Neural progenitor cell (in vitro differentiated cells): ENCODE results near the gene AHCY. TPM values are rescaled to one million over a fixed set of nuclear protein-coding genes. Genes with fewer than 3 reads are reported as not detected.
"Not testable (repeated sequence)": the region's sequence is repeated elsewhere in the genome, so short reads cannot be mapped to it uniquely, and the experiment has no call there.

Source experiments
- DNase-seq: peaks from one replicate; pipeline ENCODE4 v3.0.0-alpha.2; 2016; ENCODE audit warnings: low spot score
- H2AFZ ChIP-seq: fragments of 200-600 bp; sonication (generic); replicated peaks from 2 replicates; pipeline ENCODE4 v1.6.1; 2016; ENCODE audit warnings: antibody characterized with exemption
- H3F3A ChIP-seq: fragments of 200-600 bp; sonication (generic); 2 replicates; pipeline ENCODE4 v1.6.1; 2016; ENCODE audit warnings: antibody characterized with exemption, low read depth
- H3K27ac ChIP-seq: fragments of 200-600 bp; sonication (generic); 2 replicates; pipeline ENCODE4 v1.5.1; 2016; ENCODE audit warnings: mild to moderate bottlenecking
- H3K27me3 ChIP-seq: fragments of 200-600 bp; sonication (generic); 2 replicates; pipeline ENCODE4 v1.6.1; 2016; ENCODE audit warnings: mild to moderate bottlenecking, moderate library complexity
- H3K36me3 ChIP-seq: fragments of 200-600 bp; sonication (generic); 2 replicates; pipeline ENCODE4 v1.5.1; 2016
- H3K4me1 ChIP-seq: fragments of 200-600 bp; sonication (generic); 2 replicates; pipeline ENCODE4 v1.6.1; 2016; ENCODE audit warnings: mixed run types
- H3K4me2 ChIP-seq: fragments of 200-600 bp; sonication (generic); 2 replicates; pipeline ENCODE4 v1.6.1; 2016
- H3K4me3 ChIP-seq: fragments of 200-600 bp; sonication (generic); 2 replicates; pipeline ENCODE4 v1.5.1; 2016
- H3K79me2 ChIP-seq: fragments of 200-600 bp; sonication (generic); 2 replicates; pipeline ENCODE4 v1.6.1; 2016; ENCODE audit warnings: low read depth
- H3K9ac ChIP-seq: fragments of 200-600 bp; sonication (generic); 2 replicates; pipeline ENCODE4 v1.6.1; 2016
- H3K9me3 ChIP-seq: fragments of 200-600 bp; sonication (generic); 2 replicates; pipeline ENCODE4 v1.5.1; 2016; ENCODE audit warnings: low read depth
- H4K20me1 ChIP-seq: fragments of 200-600 bp; sonication (generic); 2 replicates; pipeline ENCODE4 v1.6.1; 2016; ENCODE audit warnings: low read depth
- H3K27ac Mint-ChIP-seq: 3 replicates; pipeline ENCODE4 v1.8.0; 2021; ENCODE audit warnings: mixed read lengths
- H3K27me3 Mint-ChIP-seq: 2 replicates; pipeline ENCODE4 v1.8.0; 2022; ENCODE audit warnings: low read depth, mild to moderate bottlenecking, inconsistent platforms, moderate library complexity, mixed read lengths; ENCODE audit not compliant: insufficient read depth
- H3K36me3 Mint-ChIP-seq: 3 replicates; pipeline ENCODE4 v1.8.0; 2021; ENCODE audit warnings: mixed read lengths
- H3K4me1 Mint-ChIP-seq: 3 replicates; pipeline ENCODE4 v1.8.0; 2021; ENCODE audit warnings: mixed read lengths
- H3K4me3 Mint-ChIP-seq: 3 replicates; pipeline ENCODE4 v1.8.0; 2021; ENCODE audit warnings: mild to moderate bottlenecking, moderate library complexity, mixed read lengths
- H3K9me3 Mint-ChIP-seq: 3 replicates; pipeline ENCODE4 v1.8.0; 2020; ENCODE audit warnings: mixed read lengths
- EZH2 ChIP-seq: fragments of 200-600 bp; sonication (generic); IDR thresholded peaks from 2 replicates; pipeline ENCODE4 v1.6.1; 2017; ENCODE audit warnings: antibody characterized with exemption, mild to moderate bottlenecking, moderate library complexity
- EZH2phosphoT487 ChIP-seq: fragments of 200-600 bp; sonication (generic); IDR thresholded peaks from 2 replicates; pipeline ENCODE4 v1.6.1; 2017; ENCODE audit warnings: antibody characterized with exemption
- total RNA-seq: library from RNA; depleted of rRNA; stranded (reverse); fragments of >200 nt; gene quantifications from 2 replicates; pipeline ENCODE4 v1.2.3, GENCODE V29; 2015; ENCODE audit warnings: low replicate concordance
- TF ChIP-seq, protein P1 (sequence below): fragments of 200-600 bp; sonication (generic); IDR thresholded peaks from 2 replicates; pipeline ENCODE4 v1.5.1; 2017; ENCODE audit warnings: antibody characterized with exemption, mild to moderate bottlenecking

The AHCY gene
- total RNA-seq, 1 donor from 2014 or later: 184 TPM

DNA sequence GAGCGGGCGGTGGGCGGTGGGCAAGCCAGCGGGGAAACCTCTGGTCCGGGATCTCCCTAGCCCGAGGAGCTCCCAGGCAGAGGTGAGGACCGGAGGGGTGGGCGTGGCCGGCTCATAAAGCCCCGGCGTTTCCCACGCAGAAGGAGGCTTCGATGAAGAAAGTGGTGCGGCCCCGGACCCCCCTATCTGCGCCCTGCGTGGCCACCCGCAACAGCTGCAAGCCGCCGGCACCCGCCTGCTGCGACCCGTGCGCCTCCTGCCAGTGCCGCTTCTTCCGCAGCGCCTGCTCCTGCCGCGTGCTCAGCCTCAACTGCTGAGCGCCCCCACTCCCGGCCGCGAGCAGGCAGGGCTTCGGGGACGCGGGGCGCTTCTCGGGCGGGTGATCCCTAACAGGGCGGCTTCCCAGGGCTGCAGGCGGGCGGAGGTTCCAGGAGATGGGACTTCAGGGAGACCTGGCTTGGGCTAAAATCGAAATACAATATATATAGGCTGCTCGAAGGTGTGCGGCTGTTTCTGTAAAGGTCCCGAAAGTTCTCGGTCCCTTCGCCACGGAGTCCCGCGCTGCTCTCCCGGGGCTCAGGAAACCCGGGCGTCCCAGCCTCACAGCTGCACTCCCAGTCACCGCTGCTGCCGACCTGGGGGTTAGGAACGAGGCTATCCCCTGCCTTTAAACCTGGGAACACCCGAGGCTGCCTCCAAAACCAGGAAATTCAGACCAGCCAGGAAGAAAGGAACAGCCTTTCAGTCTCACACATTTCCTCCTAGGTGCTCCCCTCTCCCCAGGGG is 34.1 kb downstream of the AHCY start:
- peak overlapping the region; percentile 32 for H3K4me3 ChIP-seq
- H3K79me2 ChIP-seq: no peaks in the 10 kb centered on the region
- no peak overlapping the region for H2AFZ ChIP-seq
- H3K9me3 Mint-ChIP-seq: no peaks in the 10 kb centered on the region
- TF ChIP-seq, protein P1, sequence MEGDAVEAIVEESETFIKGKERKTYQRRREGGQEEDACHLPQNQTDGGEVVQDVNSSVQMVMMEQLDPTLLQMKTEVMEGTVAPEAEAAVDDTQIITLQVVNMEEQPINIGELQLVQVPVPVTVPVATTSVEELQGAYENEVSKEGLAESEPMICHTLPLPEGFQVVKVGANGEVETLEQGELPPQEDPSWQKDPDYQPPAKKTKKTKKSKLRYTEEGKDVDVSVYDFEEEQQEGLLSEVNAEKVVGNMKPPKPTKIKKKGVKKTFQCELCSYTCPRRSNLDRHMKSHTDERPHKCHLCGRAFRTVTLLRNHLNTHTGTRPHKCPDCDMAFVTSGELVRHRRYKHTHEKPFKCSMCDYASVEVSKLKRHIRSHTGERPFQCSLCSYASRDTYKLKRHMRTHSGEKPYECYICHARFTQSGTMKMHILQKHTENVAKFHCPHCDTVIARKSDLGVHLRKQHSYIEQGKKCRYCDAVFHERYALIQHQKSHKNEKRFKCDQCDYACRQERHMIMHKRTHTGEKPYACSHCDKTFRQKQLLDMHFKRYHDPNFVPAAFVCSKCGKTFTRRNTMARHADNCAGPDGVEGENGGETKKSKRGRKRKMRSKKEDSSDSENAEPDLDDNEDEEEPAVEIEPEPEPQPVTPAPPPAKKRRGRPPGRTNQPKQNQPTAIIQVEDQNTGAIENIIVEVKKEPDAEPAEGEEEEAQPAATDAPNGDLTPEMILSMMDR: no peak
- no peak for TF ChIP-seq EZH2
- TF ChIP-seq EZH2phosphoT487: no peak
- no peaks in the 10 kb centered on the region for H3K4me1 ChIP-seq
- peaks cover 2% of the 10 kb centered on the region for H3K27me3 Mint-ChIP-seq
- H3K27ac Mint-ChIP-seq: no peak overlapping the region
- peaks cover 3% of the 10 kb centered on the region for H4K20me1 ChIP-seq
- H3K27ac ChIP-seq: no peak overlapping the region
- peak overlapping the region; percentile 66 for H3K4me2 ChIP-seq
- H3F3A ChIP-seq: peaks cover 11% of the 10 kb centered on the region
- H3K36me3 ChIP-seq: no peaks in the 10 kb centered on the region
- DNase-seq: peak; percentile 53
- H3K9me3 ChIP-seq: no peaks in the 10 kb centered on the region
- H3K4me3 Mint-ChIP-seq: no peak overlapping the region
- H3K4me1 Mint-ChIP-seq: no peaks in the 10 kb centered on the region
- no peak overlapping the region for H3K9ac ChIP-seq
- H3K27me3 ChIP-seq: peaks cover 13% of the 10 kb centered on the region
- peaks cover 13% of the 10 kb centered on the region for H3K36me3 Mint-ChIP-seq

DNA sequence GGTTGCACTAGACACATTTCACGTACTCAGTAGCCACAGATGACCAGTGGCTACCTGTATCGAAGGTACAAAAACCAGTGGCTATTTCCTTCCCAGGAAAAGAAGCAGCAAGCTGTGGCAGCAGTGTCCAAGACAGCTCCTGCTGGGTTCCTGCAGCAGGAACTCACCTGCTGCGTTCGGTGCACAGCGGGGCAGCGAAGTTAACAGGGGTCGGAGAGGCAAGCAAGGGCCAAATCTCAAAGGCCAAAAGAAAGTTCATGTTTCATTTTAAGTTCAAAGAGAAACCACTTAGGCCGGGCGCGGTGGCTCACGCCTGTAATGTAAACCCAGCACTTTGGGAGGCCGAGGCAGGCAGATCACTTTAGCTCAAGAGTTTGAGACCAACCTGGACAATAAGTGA is 35.0 kb downstream of the AHCY start:
- Mint-ChIP-seq H3K4me1 (no peaks in the 10 kb centered on the region), H3K9me3 (no peaks in the 10 kb centered on the region)

DNA sequence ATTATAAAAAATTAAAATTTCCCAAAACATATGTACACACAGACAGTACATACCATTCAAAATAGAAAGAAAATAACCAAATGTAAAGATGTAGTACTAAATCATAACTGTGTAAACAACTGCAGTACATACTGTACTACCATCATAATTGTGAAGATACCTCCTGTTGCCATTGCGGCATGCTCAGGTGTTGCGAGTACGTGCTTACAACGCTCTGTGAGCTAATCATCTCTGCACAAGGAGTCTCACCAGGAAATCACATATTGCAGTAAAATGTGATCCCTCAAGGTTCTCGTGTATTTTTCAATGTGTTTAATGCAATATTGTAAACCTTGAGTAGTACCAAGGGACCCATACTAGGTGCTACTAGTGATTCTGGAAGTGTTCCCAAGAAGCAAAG is 39.0 kb downstream of the AHCY start:
- Histone ChIP-seq H3K4me2 (no peak overlapping the region), H2AFZ (no peak overlapping the region), H3K27ac (no peak overlapping the region), H3F3A (peaks cover 7% of the 10 kb centered on the region), H3K4me1 (no peaks in the 10 kb centered on the region), H3K36me3 (no peaks in the 10 kb centered on the region), H4K20me1 (no peaks in the 10 kb centered on the region), H3K9me3 (no peaks in the 10 kb centered on the region), H3K4me3 (no peak overlapping the region), H3K27me3 (peaks cover 8% of the 10 kb centered on the region), H3K9ac (no peak overlapping the region), H3K79me2 (no peaks in the 10 kb centered on the region)
- H3K36me3 Mint-ChIP-seq: peaks cover 4% of the 10 kb centered on the region
- peaks cover 2% of the 10 kb centered on the region for H3K27me3 Mint-ChIP-seq
- no peaks in the 10 kb centered on the region for H3K9me3 Mint-ChIP-seq
- DNase-seq: no peak
- H3K4me1 Mint-ChIP-seq: peaks cover 11% of the 10 kb centered on the region
- no peak for TF ChIP-seq EZH2phosphoT487
- no peak for TF ChIP-seq EZH2
- TF ChIP-seq, protein P1: no peak
- H3K27ac Mint-ChIP-seq: no peak overlapping the region
- no peak overlapping the region for H3K4me3 Mint-ChIP-seq

More for the DNA sequence above, 35.0 kb downstream of the AHCY start:
- Histone ChIP-seq H3K4me1 (no peaks in the 10 kb centered on the region), H3K27ac (no peak overlapping the region), H3K9ac (no peak overlapping the region), H3F3A (peaks cover 11% of the 10 kb centered on the region), H2AFZ (no peak overlapping the region), H3K4me3 (no peak overlapping the region), H3K4me2 (no peak overlapping the region), H3K36me3 (no peaks in the 10 kb centered on the region), H3K9me3 (no peaks in the 10 kb centered on the region), H3K79me2 (no peaks in the 10 kb centered on the region), H3K27me3 (peaks cover 13% of the 10 kb centered on the region), H4K20me1 (peaks cover 3% of the 10 kb centered on the region)
- Mint-ChIP-seq H3K27me3 (peaks cover 2% of the 10 kb centered on the region), H3K4me3 (no peak overlapping the region), H3K36me3 (peaks cover 5% of the 10 kb centered on the region), H3K27ac (no peak overlapping the region)
- TF ChIP-seq EZH2phosphoT487 (no peak), EZH2 (no peak)
- TF ChIP-seq, protein P1: no peak
- DNase-seq: no peak

DNA sequence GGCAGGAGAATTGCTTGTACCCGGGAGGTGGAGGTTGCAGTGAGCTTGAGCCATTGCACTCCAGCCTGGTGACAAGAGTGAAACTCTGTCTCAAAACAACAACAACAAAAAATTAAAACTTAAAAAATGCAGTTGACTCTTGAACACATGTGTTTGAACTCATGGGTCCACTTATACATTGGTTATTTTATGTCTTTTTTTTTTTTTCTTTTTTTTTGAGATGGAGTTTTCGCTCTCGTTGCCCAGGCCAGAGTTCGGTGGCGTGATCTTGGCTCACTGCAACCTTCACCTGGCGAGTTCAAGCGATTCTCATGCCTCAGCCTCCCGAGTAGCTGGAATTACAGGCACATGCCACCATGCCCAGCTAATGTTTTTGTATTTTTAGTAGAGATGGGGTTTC is 39.7 kb downstream of the AHCY start:
- not testable (repeated sequence) for H3K27me3 Mint-ChIP-seq, H3K9ac ChIP-seq, H3K9me3 Mint-ChIP-seq, H3K27ac ChIP-seq, H3K9me3 ChIP-seq, H3F3A ChIP-seq, H3K4me1 ChIP-seq, H4K20me1 ChIP-seq, H3K4me3 ChIP-seq, H3K36me3 ChIP-seq, H3K27me3 ChIP-seq, H3K27ac Mint-ChIP-seq, DNase-seq, H3K4me3 Mint-ChIP-seq, H3K36me3 Mint-ChIP-seq, H3K79me2 ChIP-seq, H3K4me2 ChIP-seq, H2AFZ ChIP-seq
- H3K4me1 Mint-ChIP-seq: peaks cover 11% of the 10 kb centered on the region
